ENCODE data around the gene CTIF.

GRCh38 chr18:48679236-48679635 lies 140.4 kb downstream of the CTIF start:
- TF ChIP-seq POLR2AphosphoS5 (IDR thresholded peaks at IDR 0.05; ENCODE audit: borderline replicate concordance, low read depth, low read length), result no peak
- no peak for TF ChIP-seq EZH2 (IDR thresholded peaks at IDR 0.05)
